Measurements from ENCODE around the gene GPX2.

DNA sequence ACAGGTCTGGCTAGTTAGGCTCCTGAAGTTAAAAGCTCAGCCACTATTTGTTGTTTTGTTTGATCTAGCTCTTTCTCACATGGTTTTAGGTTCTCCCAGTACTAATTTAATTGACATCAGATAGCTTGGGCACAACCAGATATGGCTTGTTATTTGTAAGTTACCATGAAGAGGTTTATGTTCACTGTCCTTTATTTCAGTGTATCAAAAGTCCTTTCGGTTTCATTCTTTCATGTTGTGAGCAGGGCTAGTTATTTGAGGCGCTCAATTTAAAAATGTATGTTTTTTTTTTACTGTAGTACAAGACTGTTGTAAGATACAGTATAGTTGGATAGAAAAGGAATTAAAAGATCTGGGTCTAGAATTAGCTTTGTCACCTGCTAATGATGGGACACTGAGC is 7.0 kb downstream of the GPX2 start:
- TF ChIP-seq, protein P1, sequence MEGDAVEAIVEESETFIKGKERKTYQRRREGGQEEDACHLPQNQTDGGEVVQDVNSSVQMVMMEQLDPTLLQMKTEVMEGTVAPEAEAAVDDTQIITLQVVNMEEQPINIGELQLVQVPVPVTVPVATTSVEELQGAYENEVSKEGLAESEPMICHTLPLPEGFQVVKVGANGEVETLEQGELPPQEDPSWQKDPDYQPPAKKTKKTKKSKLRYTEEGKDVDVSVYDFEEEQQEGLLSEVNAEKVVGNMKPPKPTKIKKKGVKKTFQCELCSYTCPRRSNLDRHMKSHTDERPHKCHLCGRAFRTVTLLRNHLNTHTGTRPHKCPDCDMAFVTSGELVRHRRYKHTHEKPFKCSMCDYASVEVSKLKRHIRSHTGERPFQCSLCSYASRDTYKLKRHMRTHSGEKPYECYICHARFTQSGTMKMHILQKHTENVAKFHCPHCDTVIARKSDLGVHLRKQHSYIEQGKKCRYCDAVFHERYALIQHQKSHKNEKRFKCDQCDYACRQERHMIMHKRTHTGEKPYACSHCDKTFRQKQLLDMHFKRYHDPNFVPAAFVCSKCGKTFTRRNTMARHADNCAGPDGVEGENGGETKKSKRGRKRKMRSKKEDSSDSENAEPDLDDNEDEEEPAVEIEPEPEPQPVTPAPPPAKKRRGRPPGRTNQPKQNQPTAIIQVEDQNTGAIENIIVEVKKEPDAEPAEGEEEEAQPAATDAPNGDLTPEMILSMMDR (conservative IDR thresholded peaks at IDR 0.05; ENCODE audit: low read depth in 2 of 2) = no peak
- TF ChIP-seq, protein P2, sequence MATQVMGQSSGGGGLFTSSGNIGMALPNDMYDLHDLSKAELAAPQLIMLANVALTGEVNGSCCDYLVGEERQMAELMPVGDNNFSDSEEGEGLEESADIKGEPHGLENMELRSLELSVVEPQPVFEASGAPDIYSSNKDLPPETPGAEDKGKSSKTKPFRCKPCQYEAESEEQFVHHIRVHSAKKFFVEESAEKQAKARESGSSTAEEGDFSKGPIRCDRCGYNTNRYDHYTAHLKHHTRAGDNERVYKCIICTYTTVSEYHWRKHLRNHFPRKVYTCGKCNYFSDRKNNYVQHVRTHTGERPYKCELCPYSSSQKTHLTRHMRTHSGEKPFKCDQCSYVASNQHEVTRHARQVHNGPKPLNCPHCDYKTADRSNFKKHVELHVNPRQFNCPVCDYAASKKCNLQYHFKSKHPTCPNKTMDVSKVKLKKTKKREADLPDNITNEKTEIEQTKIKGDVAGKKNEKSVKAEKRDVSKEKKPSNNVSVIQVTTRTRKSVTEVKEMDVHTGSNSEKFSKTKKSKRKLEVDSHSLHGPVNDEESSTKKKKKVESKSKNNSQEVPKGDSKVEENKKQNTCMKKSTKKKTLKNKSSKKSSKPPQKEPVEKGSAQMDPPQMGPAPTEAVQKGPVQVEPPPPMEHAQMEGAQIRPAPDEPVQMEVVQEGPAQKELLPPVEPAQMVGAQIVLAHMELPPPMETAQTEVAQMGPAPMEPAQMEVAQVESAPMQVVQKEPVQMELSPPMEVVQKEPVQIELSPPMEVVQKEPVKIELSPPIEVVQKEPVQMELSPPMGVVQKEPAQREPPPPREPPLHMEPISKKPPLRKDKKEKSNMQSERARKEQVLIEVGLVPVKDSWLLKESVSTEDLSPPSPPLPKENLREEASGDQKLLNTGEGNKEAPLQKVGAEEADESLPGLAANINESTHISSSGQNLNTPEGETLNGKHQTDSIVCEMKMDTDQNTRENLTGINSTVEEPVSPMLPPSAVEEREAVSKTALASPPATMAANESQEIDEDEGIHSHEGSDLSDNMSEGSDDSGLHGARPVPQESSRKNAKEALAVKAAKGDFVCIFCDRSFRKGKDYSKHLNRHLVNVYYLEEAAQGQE (IDR thresholded peaks at IDR 0.05; ENCODE audit: unreplicated experiment) = no peak
- TF ChIP-seq EZH2phosphoT487 (IDR thresholded peaks at IDR 0.05; ENCODE audit: unreplicated experiment) (no peak), EZH2 (IDR thresholded peaks at IDR 0.05; ENCODE audit: low read depth, unreplicated experiment) (no peak)

Data from GM23338 (cell line).